Right lung (tissue), 10 donors: ENCODE results near the gene PTH2. TPM values are rescaled to one million over a fixed set of nuclear protein-coding genes. Genes with fewer than 3 reads are reported as not detected.
"Not testable (repeated sequence)": the region's sequence is repeated elsewhere in the genome, so short reads cannot be mapped to it uniquely, and the experiment has no call there.

ENCODE experiments used
- DNase-seq, 2 donors: peaks; one replicate each; pipeline ENCODE4 v3.0.0-alpha.2; 2013
- long read RNA-seq, 8 donors: transcript quantifications; one replicate each; lab custom pipeline, GENCODE V29; 2026
- polyA plus RNA-seq, 5 donors: library from polyadenylated mRNA; unstranded; fragments of 120-200 nt; gene quantifications; one replicate each; pipeline versions ENCODE4 v1.2.1 to v1.2.3, GENCODE V29; 2013; ENCODE audit warnings: inconsistent platforms in 1 of 5, low replicate concordance in 1 of 5; ENCODE audit not compliant: insufficient read length in 5 of 5, insufficient read depth in 1 of 5

Gene PTH2, protein sequence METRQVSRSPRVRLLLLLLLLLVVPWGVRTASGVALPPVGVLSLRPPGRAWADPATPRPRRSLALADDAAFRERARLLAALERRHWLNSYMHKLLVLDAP
- not detected for polyA plus RNA-seq
- long read RNA-seq, donor 1 = 0 reads
- long read RNA-seq, donor 2 = 0 reads
- long read RNA-seq, donor 3 = 0 reads
- long read RNA-seq, donor 4 = 0 reads
- long read RNA-seq, donor 5 = 0 reads
- long read RNA-seq, donor 6 = 0 reads
- long read RNA-seq, donor 7 = 0 reads
- long read RNA-seq, donor 8 = 0 reads

DNA sequence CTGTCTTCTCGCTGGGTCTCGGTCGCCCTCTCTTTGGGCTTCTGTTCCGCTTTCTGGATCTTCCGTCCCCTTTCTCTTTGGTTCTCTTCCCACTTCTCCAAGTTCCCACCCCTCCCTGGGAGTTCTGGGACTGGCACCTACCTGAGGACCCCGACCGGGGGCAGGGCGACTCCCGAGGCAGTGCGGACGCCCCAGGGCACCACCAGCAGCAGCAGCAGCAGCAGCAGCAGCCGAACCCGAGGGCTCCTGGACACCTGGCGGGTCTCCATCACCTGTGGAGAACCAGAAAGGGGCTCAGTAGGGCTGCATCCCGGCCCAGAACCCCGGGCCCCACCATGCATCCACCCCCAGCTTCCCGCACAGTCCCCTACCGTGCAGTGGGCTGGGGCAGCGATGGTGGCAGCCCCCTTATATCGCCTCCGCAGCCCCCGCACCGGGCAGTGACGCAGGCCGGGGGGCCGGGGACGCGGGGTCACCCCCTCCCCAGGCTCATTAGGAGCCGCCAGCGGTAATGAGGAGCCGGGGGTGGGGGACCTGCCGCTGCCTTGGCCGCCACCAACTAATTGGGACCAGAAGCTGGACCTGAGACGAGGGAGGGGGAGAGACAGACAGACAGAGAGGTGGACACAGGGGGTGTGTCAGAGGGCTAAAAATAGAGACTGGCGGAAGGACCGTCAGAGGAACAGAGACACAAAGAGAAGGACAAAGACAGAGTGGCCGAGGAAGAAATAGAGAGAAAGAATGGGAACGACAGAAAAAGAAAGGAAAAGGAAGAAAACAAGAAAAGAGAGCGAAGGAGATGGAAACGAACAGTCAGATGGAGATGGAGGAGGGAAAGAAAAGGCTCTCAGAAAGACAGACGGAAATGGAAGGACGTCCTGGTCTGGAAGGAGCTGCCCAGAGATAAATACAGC, at the start of gene PTH2:
PTH2 (minus strand) TSS at position 371 of the 914 bp plus-strand sequence; CDS start at position 269, 102 bp downstream.
- no peak for DNase-seq

DNA sequence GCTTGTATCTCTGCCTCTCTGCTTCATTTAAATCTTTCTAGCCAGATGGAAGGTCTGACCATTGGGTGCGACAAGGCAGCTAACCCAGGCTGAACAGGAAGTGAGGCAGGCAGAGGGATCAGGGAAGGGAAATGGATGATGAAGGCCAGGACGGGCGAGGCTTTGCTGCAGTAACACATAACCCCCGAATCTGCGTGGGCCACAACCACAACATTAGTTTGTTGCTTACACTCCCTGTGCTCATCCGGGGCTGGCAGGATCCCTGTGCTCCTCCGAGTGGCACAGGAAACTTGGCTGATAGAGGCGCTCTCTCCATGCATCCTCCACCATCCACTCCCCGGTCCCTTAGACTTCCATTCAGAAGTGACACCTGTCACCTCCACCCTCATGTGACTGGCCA, 49.7 kb upstream of the PTH2 start:
- DNase-seq = no peak

DNA sequence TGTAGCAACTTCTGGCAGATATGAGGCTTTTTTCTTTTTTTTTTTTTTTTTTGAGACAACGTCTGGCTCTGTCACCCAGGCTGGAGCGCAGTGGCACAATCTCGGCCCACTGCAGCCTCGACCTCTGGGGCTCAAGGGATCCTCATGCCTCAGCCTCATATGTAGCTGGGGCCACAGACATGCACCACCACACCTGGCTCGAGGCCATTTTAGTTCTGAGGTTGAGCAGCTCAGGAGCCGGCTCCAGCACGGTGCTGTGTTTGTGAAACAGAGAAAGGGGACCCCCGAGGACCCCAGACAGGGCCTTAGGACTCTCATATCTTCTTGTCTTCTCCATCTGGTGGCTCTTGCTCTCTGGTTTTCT, 47.4 kb upstream of the PTH2 start:
- no peak for DNase-seq

DNA sequence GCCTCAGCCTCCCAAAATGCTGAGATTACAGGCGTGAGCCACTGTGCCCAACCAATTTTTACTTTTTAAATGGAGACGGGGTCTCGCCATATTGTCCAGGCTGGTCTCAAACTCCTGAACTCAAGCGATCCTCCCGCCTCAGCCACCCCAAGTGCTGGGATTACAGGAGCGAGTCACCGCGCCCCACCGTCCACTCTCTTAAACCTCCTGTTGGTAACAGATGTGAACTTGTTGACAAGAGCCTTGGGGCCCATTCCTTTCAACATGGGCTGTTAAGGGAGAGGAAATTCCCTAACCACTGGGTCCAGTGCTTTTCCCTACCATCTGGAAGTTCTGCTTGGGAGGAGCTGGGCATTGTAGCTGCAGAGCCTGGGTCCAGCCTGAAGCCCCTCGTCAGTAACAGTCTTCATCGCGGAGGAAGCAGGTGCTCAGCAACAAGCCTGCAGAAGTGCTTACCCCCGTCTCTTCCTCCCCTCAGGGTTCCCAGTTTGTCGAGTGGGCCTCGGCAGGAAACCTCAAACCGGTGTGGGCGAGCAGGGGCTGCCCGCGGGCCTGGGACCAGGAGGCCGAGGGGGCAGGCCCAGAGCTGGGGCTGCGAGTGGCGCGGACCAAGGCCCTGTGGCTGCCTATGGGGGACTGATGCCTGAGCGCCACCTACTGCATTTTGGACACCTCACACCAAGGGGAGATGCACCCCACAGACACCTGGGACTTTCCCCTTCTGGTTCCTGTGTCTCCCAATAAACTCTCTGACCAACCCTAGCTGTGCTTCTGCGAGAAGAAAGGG, 46.8 kb upstream of the PTH2 start:
- no peak for DNase-seq

DNA sequence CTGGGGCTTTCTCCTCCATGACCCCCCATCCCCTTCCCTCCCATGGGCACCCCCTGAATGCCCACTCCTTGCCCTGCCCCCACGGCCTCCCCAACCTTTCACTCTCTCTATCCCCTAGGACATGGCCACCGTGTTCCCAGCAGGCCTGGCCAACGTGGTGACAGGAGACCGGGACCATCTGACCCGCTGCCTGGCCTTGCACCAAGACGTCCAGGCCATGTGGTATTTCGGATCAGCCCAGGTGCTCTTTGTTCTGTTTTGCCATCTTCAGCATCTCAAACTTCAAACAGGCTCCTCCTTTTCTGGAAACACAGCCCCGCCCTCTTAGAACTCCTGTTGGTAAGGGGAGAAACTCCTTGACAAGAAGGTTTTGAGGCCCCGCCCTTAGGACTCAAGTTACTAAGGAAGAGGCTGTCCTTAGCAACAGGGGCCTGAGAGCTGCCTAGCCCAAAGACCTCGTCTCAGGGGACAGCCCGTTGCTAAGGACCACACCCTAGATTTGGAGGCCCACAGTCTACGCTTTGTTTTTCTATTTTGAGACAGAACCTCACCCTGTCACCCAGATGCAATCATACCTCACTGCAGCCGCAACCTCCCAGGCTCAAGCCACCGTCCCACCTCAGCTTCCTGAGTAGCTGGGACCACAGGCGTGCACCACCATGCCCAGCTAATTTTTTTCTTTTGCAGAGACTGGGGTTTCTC, 45.7 kb upstream of the PTH2 start:
- no peak for DNase-seq

DNA sequence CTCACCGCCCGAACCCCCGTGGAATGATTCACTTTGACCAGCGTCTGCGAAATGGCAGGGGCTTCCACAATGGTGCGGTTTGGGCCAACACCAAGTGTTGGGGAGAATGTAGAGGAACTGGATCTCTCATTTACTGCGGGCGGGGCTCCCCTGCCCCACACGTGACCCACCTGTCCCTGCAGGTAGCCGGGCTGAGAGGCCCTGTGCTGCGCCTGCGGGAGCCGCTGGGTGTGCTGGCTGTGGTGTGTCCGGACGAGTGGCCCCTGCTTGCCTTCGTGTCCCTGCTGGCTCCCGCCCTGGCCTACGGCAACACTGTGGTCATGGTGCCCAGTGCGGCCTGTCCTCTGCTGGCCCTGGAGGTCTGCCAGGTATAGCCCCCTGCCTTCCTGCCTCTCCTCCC, 45.0 kb upstream of the PTH2 start:
- no peak for DNase-seq

DNA sequence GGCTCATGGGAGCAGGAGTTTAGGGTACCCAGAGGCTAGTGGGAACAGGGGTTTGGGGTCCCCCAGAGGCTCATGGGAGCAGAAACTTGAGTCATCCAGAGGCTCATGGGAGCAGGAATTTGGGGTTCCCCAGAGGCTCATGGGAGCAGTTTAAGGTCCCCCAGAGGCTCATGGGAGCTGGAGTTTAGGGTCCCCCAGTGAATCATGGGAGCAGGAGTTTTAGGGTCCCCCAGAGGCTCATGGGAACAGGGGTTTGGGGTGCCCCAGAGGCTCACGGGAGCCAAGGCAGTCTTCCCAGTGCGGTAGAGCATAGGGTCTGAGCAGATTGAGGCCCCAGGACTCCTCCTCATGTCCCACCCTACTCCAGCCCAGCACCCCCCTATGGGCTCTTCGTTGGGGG, 42.1 kb upstream of the PTH2 start:
- DNase-seq = no peak

DNA sequence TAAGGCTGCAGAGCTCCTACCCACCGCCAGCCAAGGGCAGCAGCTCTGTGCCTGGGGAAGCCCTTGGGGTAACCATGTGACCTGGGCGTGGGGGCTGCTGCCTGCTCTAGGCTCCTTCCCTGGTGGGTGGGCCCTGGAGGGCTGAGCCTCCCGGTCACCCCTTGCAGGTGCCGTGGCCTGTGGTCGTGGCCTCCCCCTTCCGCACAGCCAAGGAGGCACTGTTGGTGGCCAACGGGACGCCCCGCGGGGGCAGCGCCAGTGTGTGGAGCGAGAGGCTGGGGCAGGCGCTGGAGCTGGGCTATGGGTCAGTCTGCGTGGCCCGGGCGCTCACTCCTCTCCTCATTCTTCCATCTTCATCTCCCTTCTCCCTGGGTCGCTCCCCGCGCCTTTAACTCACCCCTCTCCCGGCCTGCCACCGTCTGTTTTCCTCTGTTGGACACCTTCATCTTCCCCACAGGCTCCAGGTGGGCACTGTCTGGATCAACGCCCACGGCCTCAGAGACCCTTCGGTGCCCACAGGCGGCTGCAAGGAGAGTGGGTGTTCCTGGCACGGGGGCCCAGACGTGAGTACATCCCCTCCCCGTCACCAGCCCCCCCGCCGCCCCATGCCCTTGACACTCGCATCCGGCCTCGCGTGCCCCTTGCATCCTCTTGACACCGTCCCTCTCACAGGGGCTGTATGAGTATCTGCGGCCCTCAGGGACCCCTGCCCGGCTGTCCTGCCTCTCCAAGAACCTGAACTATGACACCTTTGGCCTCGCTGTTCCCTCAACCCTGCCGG, 40.9 kb upstream of the PTH2 start:
- DNase-seq = no peak

DNA sequence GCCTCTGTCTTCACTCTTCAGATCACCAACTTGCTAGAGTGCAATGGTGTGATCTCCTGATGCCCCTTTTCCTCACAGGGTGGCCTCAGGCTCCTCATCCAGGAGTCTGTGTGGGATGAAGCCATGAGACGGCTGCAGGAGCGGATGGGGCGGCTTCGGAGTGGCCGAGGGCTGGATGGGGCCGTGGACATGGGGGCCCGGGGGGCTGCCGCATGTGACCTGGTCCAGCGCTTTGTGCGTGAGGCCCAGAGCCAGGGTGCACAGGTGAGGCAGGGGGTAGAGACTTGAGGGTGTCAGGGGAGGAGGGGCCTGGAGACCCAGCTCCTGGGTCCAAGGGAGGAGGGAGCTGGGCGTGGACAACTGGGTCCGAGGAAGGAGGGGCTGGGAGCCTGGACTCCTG, 39.3 kb upstream of the PTH2 start:
- DNase-seq = no peak

DNA sequence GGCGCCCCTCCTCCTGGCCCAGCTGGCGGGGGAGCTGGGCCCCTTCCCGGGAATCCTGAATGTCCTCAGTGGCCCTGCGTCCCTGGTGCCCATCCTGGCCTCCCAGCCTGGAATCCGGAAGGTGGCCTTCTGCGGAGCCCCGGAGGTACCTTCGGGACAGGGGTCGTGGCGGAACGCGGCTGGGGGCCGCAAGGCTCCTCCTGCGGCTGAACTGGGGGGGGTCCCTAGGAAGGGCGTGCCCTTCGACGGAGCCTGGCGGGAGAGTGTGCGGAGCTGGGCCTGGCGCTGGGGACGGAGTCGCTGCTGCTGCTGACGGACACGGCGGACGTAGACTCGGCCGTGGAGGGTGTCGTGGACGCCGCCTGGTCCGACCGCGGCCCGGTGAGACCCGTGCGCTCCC, 38.4 kb upstream of the PTH2 start:
- no peak for DNase-seq

DNA sequence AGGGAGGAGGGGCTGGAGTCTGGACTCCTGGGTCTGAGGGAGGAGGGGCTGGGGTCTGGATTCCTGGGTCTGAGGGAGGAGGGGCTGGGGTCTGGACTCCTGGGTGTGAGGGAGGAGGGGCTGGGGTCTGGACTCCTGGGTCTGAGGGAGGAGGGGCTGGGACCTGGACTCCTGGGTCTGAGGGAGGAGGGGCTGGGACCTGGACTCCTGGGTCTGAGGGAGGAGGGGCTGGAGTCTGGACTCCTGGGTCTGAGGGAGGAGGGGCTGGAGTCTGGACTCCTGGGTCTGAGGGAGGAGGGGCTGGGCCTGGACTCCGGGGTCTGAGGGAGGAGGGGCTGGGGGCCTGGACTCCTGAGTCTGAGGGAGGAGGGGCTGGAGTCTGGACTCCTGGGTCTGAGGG, 37.9 kb upstream of the PTH2 start:
- DNase-seq = not testable (repeated sequence)

DNA sequence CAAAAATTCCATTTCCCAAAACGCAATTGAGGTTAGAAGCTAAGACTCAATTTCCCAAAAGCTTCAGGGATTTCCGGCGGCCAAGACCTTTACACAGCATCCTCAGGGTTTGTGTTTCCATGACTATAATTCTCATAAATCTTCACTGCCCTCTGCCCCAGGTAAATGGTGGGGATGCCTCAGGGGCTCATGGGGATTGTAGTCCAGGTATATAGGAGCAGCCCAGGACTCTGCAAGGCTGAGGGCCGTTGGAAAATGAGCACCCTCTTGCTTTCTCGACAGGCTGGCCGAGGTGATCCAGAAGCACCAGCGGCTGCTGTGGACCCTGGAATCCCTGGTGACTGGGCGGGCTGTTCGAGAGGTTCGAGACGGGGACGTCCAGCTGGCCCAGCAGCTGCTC, 36.1 kb upstream of the PTH2 start:
- no peak for DNase-seq

DNA sequence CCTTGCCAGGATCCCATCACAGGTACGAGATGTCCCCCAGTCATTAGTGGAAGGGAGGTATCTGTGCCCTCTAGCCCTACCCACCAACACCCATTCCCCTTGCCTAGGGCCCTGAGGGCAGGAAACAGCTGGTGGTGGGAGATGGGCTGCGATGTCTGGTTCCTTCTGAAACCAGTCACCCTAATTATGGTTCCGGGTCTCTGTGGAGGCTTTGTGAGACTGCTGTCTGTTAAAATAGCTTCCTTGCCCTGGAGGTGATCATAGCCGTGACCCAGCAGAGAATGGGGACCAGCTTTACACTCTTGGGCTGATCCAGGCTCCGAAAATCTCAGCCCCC, 35.3 kb upstream of the PTH2 start:
- DNase-seq = no peak

DNA sequence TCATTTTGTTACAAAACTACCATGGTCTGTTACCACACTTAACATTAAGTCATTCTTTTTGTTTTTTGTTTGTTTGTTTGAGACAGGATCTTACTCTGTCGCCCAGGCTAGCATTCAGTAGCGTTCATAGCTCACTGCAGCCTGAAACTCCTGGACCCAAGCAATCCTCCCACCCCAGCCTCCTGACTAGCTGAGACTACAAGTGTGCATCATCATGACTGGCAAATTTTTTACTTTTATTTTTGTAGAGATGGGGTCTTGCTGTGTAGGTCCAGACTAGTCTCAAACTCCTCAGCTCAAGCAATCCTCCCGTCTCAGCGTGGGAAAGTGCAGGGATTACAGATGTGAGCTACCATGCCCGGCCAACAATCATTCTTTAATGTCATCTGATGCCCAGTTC, 33.1 kb upstream of the PTH2 start:
- no peak for DNase-seq

DNA sequence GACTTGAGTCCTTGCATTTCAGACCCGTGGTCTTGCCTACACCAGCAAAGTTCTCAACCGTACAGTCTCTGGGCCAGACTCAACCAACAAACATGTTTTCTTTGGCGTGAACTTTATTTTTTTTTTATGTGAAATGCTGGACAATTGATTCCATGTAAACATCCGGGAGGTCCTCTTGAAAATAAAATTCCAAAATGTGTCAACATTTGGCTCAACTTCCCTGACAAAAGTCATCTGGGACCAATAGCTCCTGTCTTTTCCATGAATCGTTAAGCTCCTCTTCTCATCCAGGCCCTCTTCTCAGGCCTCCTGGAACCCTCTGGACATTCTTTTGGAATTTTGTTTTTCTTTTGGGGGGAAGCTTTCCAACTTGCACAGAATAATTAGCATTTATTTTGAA, 32.5 kb upstream of the PTH2 start:
- DNase-seq = peak; percentile 69 to 88

DNA sequence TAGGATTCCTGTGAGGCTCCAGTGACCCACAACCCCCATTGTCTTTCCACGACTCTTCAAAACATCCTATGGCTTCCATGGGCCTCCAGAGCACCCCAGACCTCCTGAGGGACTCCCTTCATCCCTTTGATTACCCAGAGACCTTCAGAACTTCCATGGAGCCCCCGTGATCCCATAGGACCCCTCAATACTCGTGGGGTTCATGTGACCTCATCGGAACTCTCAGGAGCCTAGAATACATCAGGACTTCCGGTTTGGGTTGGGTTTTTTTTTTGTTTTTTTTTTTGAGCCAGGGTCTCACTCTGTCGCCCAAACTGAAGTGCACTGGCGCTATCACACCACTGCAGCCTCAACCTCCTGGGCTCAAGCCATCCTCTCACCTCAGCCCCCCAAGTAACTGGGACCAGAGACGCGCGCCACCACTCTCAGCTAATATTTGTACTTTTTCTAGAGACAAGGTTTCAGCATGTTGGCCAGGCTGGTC, 30.6 kb upstream of the PTH2 start:
- no peak for DNase-seq

DNA sequence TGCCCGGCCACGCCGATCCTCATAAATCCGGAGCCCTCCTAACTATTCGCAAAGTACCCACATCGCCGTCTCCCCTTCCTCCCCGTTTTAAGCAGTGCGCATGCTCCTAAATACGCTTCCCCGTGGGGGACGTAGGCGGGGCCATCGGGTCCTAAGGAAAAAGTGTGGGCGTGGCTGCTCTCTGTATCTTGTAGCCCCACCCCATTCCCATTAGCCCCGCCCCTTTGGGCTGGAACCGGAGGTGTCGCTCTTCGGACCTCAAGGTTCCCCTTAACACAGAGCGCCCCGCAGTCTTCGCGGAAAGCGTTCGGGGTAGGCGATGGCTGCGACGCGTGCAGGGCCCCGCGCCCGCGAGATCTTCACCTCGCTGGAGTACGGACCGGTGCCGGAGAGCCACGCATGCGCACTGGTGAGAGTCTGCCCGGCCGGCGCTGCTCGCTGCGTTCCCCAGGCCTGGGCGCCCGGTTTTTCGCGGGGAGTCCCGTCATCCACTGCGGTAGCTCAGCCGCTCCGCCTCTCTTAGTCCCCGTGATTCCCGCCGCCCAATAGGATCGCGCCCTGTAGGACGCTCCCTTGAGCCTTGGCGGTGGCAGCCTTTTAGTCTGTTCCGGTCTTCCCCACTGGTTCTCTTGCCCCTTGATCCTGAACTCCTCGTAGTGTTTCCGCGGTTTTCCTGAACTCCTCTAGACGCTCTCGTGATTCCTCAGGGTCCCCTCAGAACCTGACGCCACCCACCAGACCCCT, 29.9 kb upstream of the PTH2 start, which contains the start of gene ALDH16A1:
ALDH16A1 (plus strand) TSS at position 213 of the 744 bp plus-strand sequence; CDS start at position 320, 107 bp downstream.
- DNase-seq = peak; percentile 97 to 98

DNA sequence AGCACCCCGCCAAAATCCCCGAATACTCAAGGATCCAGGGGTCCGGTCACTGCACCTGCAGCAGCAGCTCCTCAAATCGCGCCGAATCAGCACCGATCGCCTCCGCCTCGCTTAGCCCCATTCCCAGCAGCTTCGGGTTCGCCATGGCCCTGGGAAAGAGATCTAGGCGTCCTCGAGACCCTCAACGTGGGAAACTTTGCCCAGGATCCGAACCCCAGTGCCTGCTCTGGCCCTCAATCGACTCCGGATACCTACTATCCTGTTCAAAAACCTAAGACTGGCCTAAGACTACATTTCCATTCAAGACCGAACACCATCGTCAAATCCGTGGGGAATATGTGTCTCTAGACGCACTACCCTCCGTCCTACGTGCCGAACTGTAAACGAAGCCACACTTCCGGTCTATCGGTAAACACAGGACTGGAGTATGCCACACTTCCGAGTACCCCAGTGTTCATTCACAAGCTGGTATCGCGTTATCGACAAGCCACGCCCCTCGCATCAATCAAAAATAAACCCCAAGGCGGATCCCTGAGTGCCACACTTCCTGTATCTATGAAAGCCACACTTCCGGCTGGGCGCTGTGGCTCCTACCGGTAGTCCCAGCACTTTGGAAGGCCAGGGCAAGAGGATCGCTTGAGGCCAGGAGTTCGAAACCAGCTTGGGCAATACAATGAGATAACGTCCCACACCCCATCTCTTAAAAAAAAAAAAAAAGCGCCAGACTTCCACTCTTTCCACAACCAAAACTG, 28.4 kb upstream of the PTH2 start, which contains the start of gene PIH1D1:
PIH1D1 (minus strand) TSS at position 385 of the 752 bp plus-strand sequence; CDS start at position 145, 240 bp downstream.
- peak; percentile 96 to 98 for DNase-seq

DNA sequence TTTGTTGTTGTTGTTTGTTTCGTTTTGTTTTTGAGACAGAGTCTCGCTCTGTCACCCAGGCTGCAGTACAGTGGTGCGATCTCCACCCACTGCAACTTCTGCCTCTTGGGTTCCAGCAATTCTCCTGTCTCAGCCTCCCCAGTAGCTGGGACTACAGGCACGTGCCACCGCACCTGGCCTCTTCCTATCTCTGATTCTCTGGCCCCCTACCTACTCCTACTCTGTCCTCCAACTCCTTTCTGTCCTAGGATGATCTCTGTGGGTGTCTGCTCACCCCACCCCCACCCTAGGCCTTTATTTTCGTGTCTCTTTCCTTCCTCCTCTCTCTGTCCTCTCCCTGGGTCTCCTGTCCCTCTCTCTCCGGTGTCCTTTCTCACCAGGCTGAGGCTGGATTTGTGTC, 27.2 kb upstream of the PTH2 start:
- DNase-seq = no peak
